Heart left ventricle (tissue), 13 donors: Measurements from ENCODE around the gene NARF.

Experiments used
- CTCF ChIP-seq, 12 donors: fragments of 200-600 bp; sonication (generic) in 4 of 12; IDR thresholded peaks; one replicate each; pipeline versions ENCODE4 v1.5.0 to v1.8.0; 2018 to 2022; ENCODE audit warnings: antibody characterized with exemption in 12 of 12, mild to moderate bottlenecking in 5 of 12
- POLR2A ChIP-seq, 2 donors: fragments of 450-650 bp; IDR thresholded peaks; one replicate each; pipeline ENCODE4 v1.6.1; 2017; ENCODE audit warnings: antibody characterized with exemption in 2 of 2, mild to moderate bottlenecking in 2 of 2, moderate library complexity in 2 of 2
- donor health status: ischemic (EF 13 %, LVEDD 7.1; RV severe dilation, severe dysfunction).
- donor health status: DM: no; HTN: yes; CAD: no.
- donor health status: DM: no; HTN: no; CAD: no.
- donor health status: ischemic (EF 25% LVEDD 6.9; RV normal size, moderate dysfunction).
- donor health status: ischemic (EF 25% LVEDD 5.7; RV mildly dilated, moderate dysfunction).
- donor health status: ischemic (EF 35%, LVEDD 5.7; RV mildly dilated, moderate dysfunction).
- donor health status: nonischemic (EF 11% LVEDD 7.7; RV severe dilation, severe dysfunction).
- donor health status: DM: yes; HTN: yes; CAD: no.
- donor health status: PGD.
- donor health status: ischemic (EF 29% LVEDD 5.4; RV normal size, mild dysfunction).
- donor health status: nonischemic (EF 23%, LVEDD 6.1; RV moderate dilation, normal function).

GRCh38 chr17:82418001-82418986, 40.2 kb upstream of the NARF start, which contains the start of the genes HEXD and OGFOD3:
- TF ChIP-seq CTCF (IDR thresholded peaks at IDR 0.05) (peak in 1 of 12 donors; percentile 7), POLR2A (IDR thresholded peaks at IDR 0.05) (peak in 1 of 2 donors; percentile 66)
